Activated naive CD8-positive, alpha-beta T cell (primary cell): ENCODE data around the gene UNC13C.

Source experiments
- H3K27ac Mint-ChIP-seq: one replicate; pipeline ENCODE4 v1.8.0; 2021; ENCODE audit warnings: mixed read lengths
- H3K27me3 Mint-ChIP-seq: one replicate; pipeline ENCODE4 v1.8.0; 2021; ENCODE audit warnings: mixed read lengths
- H3K36me3 Mint-ChIP-seq: one replicate; pipeline ENCODE4 v1.8.0; 2021; ENCODE audit warnings: mixed read lengths
- H3K4me1 Mint-ChIP-seq: one replicate; pipeline ENCODE4 v1.8.0; 2021; ENCODE audit warnings: low read depth, mixed read lengths
- H3K4me3 Mint-ChIP-seq: one replicate; pipeline ENCODE4 v1.8.0; 2021; ENCODE audit warnings: mild to moderate bottlenecking, mixed read lengths
- H3K9me3 Mint-ChIP-seq: one replicate; pipeline ENCODE4 v1.8.0; 2021; ENCODE audit warnings: low read depth, mixed read lengths

Gene UNC13C

GRCh38 chr15:53984221-53984620 is 6.0 kb downstream of the UNC13C start:
- H3K36me3 Mint-ChIP-seq, result no peaks in the 10 kb centered on the region
- H3K27me3 Mint-ChIP-seq, result peaks cover 12% of the 10 kb centered on the region
- H3K4me1 Mint-ChIP-seq, result no peaks in the 10 kb centered on the region
- no peak overlapping the region for H3K27ac Mint-ChIP-seq
- peaks cover 6% of the 10 kb centered on the region for H3K9me3 Mint-ChIP-seq
- no peak overlapping the region for H3K4me3 Mint-ChIP-seq

DNA sequence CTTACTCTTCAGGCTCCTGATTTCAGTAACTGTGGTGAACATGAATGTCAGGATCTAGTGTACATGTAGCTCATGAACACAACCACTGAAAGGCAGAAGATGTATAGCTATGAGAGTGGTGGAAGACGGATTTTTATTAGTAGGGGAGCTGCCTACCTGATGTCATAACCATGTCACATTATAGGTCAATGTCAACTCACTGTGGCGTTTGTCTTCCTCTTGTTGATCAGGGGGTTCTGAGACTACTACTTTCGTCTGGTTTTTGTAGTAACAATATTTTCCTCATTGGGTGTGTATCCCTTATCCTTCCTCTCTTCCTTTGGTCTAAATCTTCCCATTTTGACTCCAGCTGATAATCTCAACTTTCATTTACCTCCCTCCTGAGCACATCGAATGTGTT is 7.3 kb downstream of the UNC13C start:
- Mint-ChIP-seq H3K9me3 (peaks cover 6% of the 10 kb centered on the region), H3K27me3 (peaks cover 7% of the 10 kb centered on the region), H3K27ac (no peak overlapping the region), H3K4me3 (no peak overlapping the region), H3K36me3 (no peaks in the 10 kb centered on the region), H3K4me1 (no peaks in the 10 kb centered on the region)

DNA sequence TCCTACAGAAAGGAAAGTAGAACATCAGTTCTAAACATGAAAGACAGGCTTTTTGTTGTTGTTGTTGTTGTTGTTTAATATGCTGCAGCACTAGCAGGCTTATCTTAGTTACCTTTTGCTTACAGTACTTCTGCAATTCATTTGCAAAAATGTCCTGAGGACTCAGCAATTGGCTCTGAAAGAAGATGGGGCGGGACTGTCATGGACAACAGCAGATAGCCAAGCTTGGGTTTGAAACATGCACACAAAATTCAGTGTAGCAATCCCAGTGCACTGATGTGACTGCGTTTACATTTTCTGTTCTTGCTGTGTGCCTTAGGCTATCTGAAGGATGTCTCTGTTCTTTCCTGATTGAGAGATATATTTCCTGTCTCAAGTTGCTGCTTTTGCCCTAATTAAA is 9.2 kb downstream of the UNC13C start:
- peaks cover 10% of the 10 kb centered on the region for H3K9me3 Mint-ChIP-seq
- no peak overlapping the region for H3K4me3 Mint-ChIP-seq
- H3K36me3 Mint-ChIP-seq, result no peaks in the 10 kb centered on the region

GRCh38 chr15:54007256-54007655 is 29.0 kb downstream of the UNC13C start:
- H3K9me3 Mint-ChIP-seq, result peaks cover 4% of the 10 kb centered on the region
- no peak overlapping the region for H3K4me3 Mint-ChIP-seq
- no peaks in the 10 kb centered on the region for H3K4me1 Mint-ChIP-seq
- no peaks in the 10 kb centered on the region for H3K36me3 Mint-ChIP-seq
- peaks cover 10% of the 10 kb centered on the region for H3K27me3 Mint-ChIP-seq
- no peak overlapping the region for H3K27ac Mint-ChIP-seq

More for the DNA sequence above, 9.2 kb downstream of the UNC13C start:
- Mint-ChIP-seq H3K27me3 (peaks cover 5% of the 10 kb centered on the region), H3K4me1 (no peaks in the 10 kb centered on the region), H3K27ac (no peak overlapping the region)

- Mint-ChIP-seq H3K36me3 (no peaks in the 10 kb centered on the region), H3K9me3 (no peaks in the 10 kb centered on the region), H3K4me3 (no peak overlapping the region), H3K4me1 (no peaks in the 10 kb centered on the region), H3K27me3 (peaks cover 4% of the 10 kb centered on the region), H3K27ac (no peak overlapping the region)
Measured at GRCh38 chr15:54011656-54012055, 33.4 kb downstream of the UNC13C start.

- H3K4me3 Mint-ChIP-seq, result no peak overlapping the region
- H3K4me1 Mint-ChIP-seq, result no peaks in the 10 kb centered on the region
- H3K27ac Mint-ChIP-seq, result no peak overlapping the region
- no peaks in the 10 kb centered on the region for H3K9me3 Mint-ChIP-seq
- H3K36me3 Mint-ChIP-seq, result no peaks in the 10 kb centered on the region
- peaks cover 4% of the 10 kb centered on the region for H3K27me3 Mint-ChIP-seq
Measured at GRCh38 chr15:54014067-54014655, 35.9 kb downstream of the UNC13C start.

- H3K9me3 Mint-ChIP-seq, result peaks cover 4% of the 10 kb centered on the region
- H3K27me3 Mint-ChIP-seq, result no peaks in the 10 kb centered on the region
- H3K4me3 Mint-ChIP-seq, result no peak overlapping the region
- H3K27ac Mint-ChIP-seq, result no peak overlapping the region
- H3K36me3 Mint-ChIP-seq, result no peaks in the 10 kb centered on the region
- H3K4me1 Mint-ChIP-seq, result no peaks in the 10 kb centered on the region
Measured at GRCh38 chr15:54017251-54017650, 39.0 kb downstream of the UNC13C start.

- no peak overlapping the region for H3K4me3 Mint-ChIP-seq
- no peaks in the 10 kb centered on the region for H3K27me3 Mint-ChIP-seq
- no peaks in the 10 kb centered on the region for H3K4me1 Mint-ChIP-seq
- H3K9me3 Mint-ChIP-seq, result peaks cover 4% of the 10 kb centered on the region
- no peak overlapping the region for H3K27ac Mint-ChIP-seq
- H3K36me3 Mint-ChIP-seq, result no peaks in the 10 kb centered on the region
Measured at GRCh38 chr15:54017959-54018358, 39.7 kb downstream of the UNC13C start.

GRCh38 chr15:54026258-54026657 is 48.0 kb downstream of the UNC13C start:
- no peaks in the 10 kb centered on the region for H3K4me1 Mint-ChIP-seq

DNA sequence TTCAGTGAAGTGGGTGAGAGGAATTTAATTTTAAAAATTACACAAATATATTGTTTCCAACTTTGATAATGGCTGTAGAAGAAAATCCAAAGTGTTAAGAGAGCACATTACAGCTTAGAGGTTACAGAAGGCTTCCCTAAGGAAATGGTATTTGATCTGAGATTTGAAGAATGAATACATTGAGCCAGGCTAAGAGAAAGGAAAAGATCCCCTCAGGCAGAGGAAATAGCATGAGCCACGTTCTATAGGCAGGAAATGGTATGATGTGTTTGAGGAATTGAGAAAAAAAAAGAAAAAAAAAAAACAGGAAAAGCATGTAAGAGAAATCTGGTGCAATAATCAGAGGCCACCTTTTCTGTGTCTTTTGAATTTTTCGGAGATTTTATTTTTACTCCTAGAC is 48.6 kb downstream of the UNC13C start:
- no peaks in the 10 kb centered on the region for H3K4me1 Mint-ChIP-seq
- no peaks in the 10 kb centered on the region for H3K9me3 Mint-ChIP-seq
- H3K27ac Mint-ChIP-seq, result no peak overlapping the region
- H3K36me3 Mint-ChIP-seq, result no peaks in the 10 kb centered on the region
- H3K27me3 Mint-ChIP-seq, result peaks cover 6% of the 10 kb centered on the region
- H3K4me3 Mint-ChIP-seq, result no peak overlapping the region

More at GRCh38 chr15:54026258-54026657, 48.0 kb downstream of the UNC13C start:
- no peak overlapping the region for H3K27ac Mint-ChIP-seq
- no peaks in the 10 kb centered on the region for H3K36me3 Mint-ChIP-seq
- peaks cover 5% of the 10 kb centered on the region for H3K27me3 Mint-ChIP-seq
- H3K9me3 Mint-ChIP-seq, result peaks cover 3% of the 10 kb centered on the region
- no peak overlapping the region for H3K4me3 Mint-ChIP-seq

GRCh38 chr15:54029081-54029480 is 50.8 kb downstream of the UNC13C start:
- H3K4me3 Mint-ChIP-seq, result no peak overlapping the region
- H3K36me3 Mint-ChIP-seq, result no peaks in the 10 kb centered on the region
- H3K27me3 Mint-ChIP-seq, result peaks cover 7% of the 10 kb centered on the region
- no peak overlapping the region for H3K27ac Mint-ChIP-seq
- no peaks in the 10 kb centered on the region for H3K4me1 Mint-ChIP-seq
- no peaks in the 10 kb centered on the region for H3K9me3 Mint-ChIP-seq

GRCh38 chr15:54032066-54032465 is 53.8 kb downstream of the UNC13C start:
- Mint-ChIP-seq H3K27me3 (peaks cover 2% of the 10 kb centered on the region), H3K36me3 (no peaks in the 10 kb centered on the region), H3K4me3 (no peak overlapping the region), H3K4me1 (no peaks in the 10 kb centered on the region), H3K9me3 (no peaks in the 10 kb centered on the region), H3K27ac (no peak overlapping the region)

GRCh38 chr15:54033356-54033860 is 55.2 kb downstream of the UNC13C start:
- H3K36me3 Mint-ChIP-seq, result no peaks in the 10 kb centered on the region
- no peak overlapping the region for H3K4me3 Mint-ChIP-seq
- H3K4me1 Mint-ChIP-seq, result no peaks in the 10 kb centered on the region
- no peak overlapping the region for H3K27ac Mint-ChIP-seq
- no peaks in the 10 kb centered on the region for H3K9me3 Mint-ChIP-seq
- peaks cover 2% of the 10 kb centered on the region for H3K27me3 Mint-ChIP-seq

- Mint-ChIP-seq H3K36me3 (no peaks in the 10 kb centered on the region), H3K4me3 (no peak overlapping the region), H3K9me3 (no peaks in the 10 kb centered on the region), H3K27ac (no peak overlapping the region), H3K27me3 (peaks cover 2% of the 10 kb centered on the region), H3K4me1 (no peaks in the 10 kb centered on the region)
Measured at GRCh38 chr15:54033869-54034458, 55.7 kb downstream of the UNC13C start.

GRCh38 chr15:54035616-54036015 is 57.4 kb downstream of the UNC13C start:
- no peaks in the 10 kb centered on the region for H3K4me1 Mint-ChIP-seq
- no peak overlapping the region for H3K4me3 Mint-ChIP-seq
- no peaks in the 10 kb centered on the region for H3K36me3 Mint-ChIP-seq
- peaks cover 2% of the 10 kb centered on the region for H3K27me3 Mint-ChIP-seq
- H3K9me3 Mint-ChIP-seq, result no peaks in the 10 kb centered on the region
- H3K27ac Mint-ChIP-seq, result no peak overlapping the region

DNA sequence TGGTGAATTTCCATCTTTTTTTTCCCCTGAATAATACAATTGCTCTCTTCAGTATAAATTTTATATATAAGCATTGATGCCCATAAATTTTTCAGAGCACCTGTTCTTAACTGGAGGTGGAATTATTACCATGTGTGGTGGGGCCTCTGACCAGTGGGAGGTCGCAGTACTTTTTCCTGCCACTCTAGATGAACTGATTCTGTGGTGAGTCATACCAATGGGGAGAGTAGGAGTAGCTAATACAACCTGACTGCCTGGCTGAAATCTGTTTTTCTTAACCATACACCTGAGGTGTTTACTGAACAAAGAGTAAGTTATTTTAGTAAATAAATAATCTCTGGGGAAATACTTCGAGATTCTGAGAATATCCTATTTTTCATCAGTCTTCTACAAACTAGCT is 67.2 kb downstream of the UNC13C start:
- no peaks in the 10 kb centered on the region for H3K9me3 Mint-ChIP-seq
- H3K27ac Mint-ChIP-seq, result no peak overlapping the region
- no peak overlapping the region for H3K4me3 Mint-ChIP-seq
- H3K36me3 Mint-ChIP-seq, result no peaks in the 10 kb centered on the region
- H3K4me1 Mint-ChIP-seq, result no peaks in the 10 kb centered on the region
- no peaks in the 10 kb centered on the region for H3K27me3 Mint-ChIP-seq
